Calu3 (cell line): ENCODE measurements around the gene IL17C. TPM values are rescaled to one million over a fixed set of nuclear protein-coding genes. Genes with fewer than 3 reads are reported as not detected.

ENCODE experiments used
- BruUV-seq: library from RNA; stranded (reverse); fragments of 400-500 nt; replicated peaks from 2 replicates; lab custom pipeline; 2021; lab: Mats Ljungman, UMichigan
- CTCF ChIA-PET: fragments of 300-600 bp; sonication (Branson Sonifier 250); formaldehyde crosslinking; loops from one replicate; lab custom pipeline; 2022; ENCODE audit warnings: antibody characterized with exemption; lab: Charles Lee
- DNase-seq: peaks from one replicate; pipeline ENCODE4 v3.0.0; 2022
- H3K27ac Mint-ChIP-seq: one replicate; pipeline ENCODE4 v1.8.0; 2022; ENCODE audit warnings: mixed read lengths; ENCODE audit not compliant: unreplicated experiment
- H3K27me3 Mint-ChIP-seq: one replicate; pipeline ENCODE4 v1.8.0; 2022; ENCODE audit warnings: mixed read lengths; ENCODE audit not compliant: unreplicated experiment
- H3K36me3 Mint-ChIP-seq: one replicate; pipeline ENCODE4 v1.8.0; 2022; ENCODE audit warnings: mild to moderate bottlenecking, moderate library complexity, mixed read lengths; ENCODE audit not compliant: insufficient read depth, unreplicated experiment
- H3K4me1 Mint-ChIP-seq: one replicate; pipeline ENCODE4 v1.8.0; 2022; ENCODE audit warnings: mild to moderate bottlenecking, low read depth, mixed read lengths; ENCODE audit not compliant: unreplicated experiment
- H3K4me3 Mint-ChIP-seq: one replicate; pipeline ENCODE4 v1.8.0; 2022; ENCODE audit warnings: mild to moderate bottlenecking, low read depth, moderate library complexity, mixed read lengths; ENCODE audit not compliant: unreplicated experiment
- H3K9me3 Mint-ChIP-seq: one replicate; pipeline ENCODE4 v1.8.0; 2022; ENCODE audit warnings: low read depth, mixed read lengths; ENCODE audit not compliant: unreplicated experiment
- CTCF ChIP-seq: fragments of 200-600 bp; IDR thresholded peaks from one replicate; pipeline ENCODE4 v1.8.0; 2022; ENCODE audit warnings: antibody characterized with exemption; ENCODE audit not compliant: unreplicated experiment
- intact Hi-C: fragments of 100-400 bp; cut with micrococcal nuclease; formaldehyde crosslinking; loops from one replicate; pipeline ENCODE4 v1.10.0; 2022; ENCODE audit not compliant: unreplicated experiment
- total RNA-seq: library from RNA; stranded (reverse); gene quantifications from 2 replicates; pipeline ENCODE4 v1.2.3, GENCODE V29; 2022

The IL17C gene
- total RNA-seq, 1 experiment from 2014 or later: not detected

GRCh38 chr16:88649924-88650748, 11.8 kb downstream of the IL17C start:
- peaks cover 25% of the 10 kb centered on the region for H3K4me1 Mint-ChIP-seq
- no TSS peak for BruUV-seq
- no peaks in the 10 kb centered on the region for H3K27me3 Mint-ChIP-seq
- peak overlapping the region; percentile 91 for H3K4me3 Mint-ChIP-seq
- H3K27ac Mint-ChIP-seq: peak overlapping the region; percentile 87
- peaks cover 100% of the 10 kb centered on the region for H3K36me3 Mint-ChIP-seq
- no peaks in the 10 kb centered on the region for H3K9me3 Mint-ChIP-seq
- TF ChIP-seq CTCF: no peak
- DNase-seq: no peak
- CTCF ChIA-PET: interaction anchor here (1.3 kb wide), 1 partner anchor 11 kb away, joined by 3 read pairs; no protein-coding TSS in a partner anchor
- intact Hi-C loops: no loop called here

GRCh38 chr16:88650749-88651275, 12.4 kb downstream of the IL17C start, which contains the start of gene CYBA:
TSS of gene CYBA (minus strand) at chr16:88651053. CDS start at chr16:88651013, 40 bp downstream.
- H3K27ac Mint-ChIP-seq: peak within 1 kb of the TSS; percentile 87
- no peaks in the 10 kb centered on the region for H3K27me3 Mint-ChIP-seq
- CTCF ChIA-PET: interaction anchor here (1.3 kb wide), 1 partner anchor 12 kb away, joined by 3 read pairs; no protein-coding TSS in a partner anchor
- H3K36me3 Mint-ChIP-seq: peaks cover 98% of the 10 kb centered on the region
- no TSS peak for BruUV-seq
- TF ChIP-seq CTCF: no peak
- peak; percentile 95 for DNase-seq
- H3K4me3 Mint-ChIP-seq: peak within 1 kb of the TSS; percentile 91
- H3K9me3 Mint-ChIP-seq: no peaks in the 10 kb centered on the region
- intact Hi-C loops: no loop called here
- peaks cover 25% of the 10 kb centered on the region for H3K4me1 Mint-ChIP-seq

GRCh38 chr16:88651276-88651988, 13.1 kb downstream of the IL17C start:
- BruUV-seq: TSS peak; percentile 93
- DNase-seq: peak; percentile 85
- no peak for TF ChIP-seq CTCF
- Mint-ChIP-seq H3K4me1 (peaks cover 25% of the 10 kb centered on the region), H3K27me3 (no peaks in the 10 kb centered on the region), H3K4me3 (peak overlapping the region; percentile 91), H3K36me3 (peaks cover 98% of the 10 kb centered on the region), H3K9me3 (no peaks in the 10 kb centered on the region), H3K27ac (peak overlapping the region; percentile 87)
- CTCF ChIA-PET: interaction anchor here (0.6 to 1.3 kb wide), 2 partner anchors 13 to 66 kb away, joined by 3 read pairs; no protein-coding TSS in a partner anchor
- intact Hi-C loops: no loop called here
